ENCODE data around the gene KCNIP1.

The KCNIP1 gene

GRCh38 chr5:170508660-170509347 is 5.0 kb downstream of the KCNIP1 start:
- no peak for DNase-seq (ENCODE audit: low read depth)

- DNase-seq (ENCODE audit: low read depth): no peak
Observed at GRCh38 chr5:170509348-170509660, 5.5 kb downstream of the KCNIP1 start.

GRCh38 chr5:170510126-170510525 is 6.3 kb downstream of the KCNIP1 start:
- no peak for DNase-seq (ENCODE audit: low read depth)

- DNase-seq (ENCODE audit: low read depth): no peak
Observed at GRCh38 chr5:170510559-170510958, 6.7 kb downstream of the KCNIP1 start.

GRCh38 chr5:170511551-170512258 is 7.9 kb downstream of the KCNIP1 start:
- no peak for DNase-seq (ENCODE audit: low read depth)

- no peak for DNase-seq (ENCODE audit: low read depth)
Observed at GRCh38 chr5:170513856-170514525, 10.2 kb downstream of the KCNIP1 start.

GRCh38 chr5:170517411-170517810 is 13.6 kb downstream of the KCNIP1 start:
- no peak for DNase-seq (ENCODE audit: low read depth)

- DNase-seq (ENCODE audit: low read depth): no peak
Observed at GRCh38 chr5:170518277-170518676, 14.5 kb downstream of the KCNIP1 start.

GRCh38 chr5:170519549-170519948 is 15.7 kb downstream of the KCNIP1 start:
- no peak for DNase-seq (ENCODE audit: low read depth)

GRCh38 chr5:170520372-170520771 is 16.6 kb downstream of the KCNIP1 start:
- no peak for DNase-seq (ENCODE audit: low read depth)

- no peak for DNase-seq (ENCODE audit: low read depth)
Observed at GRCh38 chr5:170522211-170523141, 18.7 kb downstream of the KCNIP1 start.

GRCh38 chr5:170523142-170523551 is 19.3 kb downstream of the KCNIP1 start:
- DNase-seq (ENCODE audit: low read depth): no peak

- no peak for DNase-seq (ENCODE audit: low read depth)
Observed at GRCh38 chr5:170523830-170524229, 20.0 kb downstream of the KCNIP1 start.

- no peak for DNase-seq (ENCODE audit: low read depth)
Observed at GRCh38 chr5:170524576-170524975, 20.8 kb downstream of the KCNIP1 start.

- DNase-seq (ENCODE audit: low read depth): no peak
Observed at GRCh38 chr5:170525470-170526211, 21.8 kb downstream of the KCNIP1 start.

- DNase-seq (ENCODE audit: low read depth): no peak
Observed at GRCh38 chr5:170527991-170528390, 24.2 kb downstream of the KCNIP1 start.

- DNase-seq (ENCODE audit: low read depth): no peak
Observed at GRCh38 chr5:170528976-170529375, 25.2 kb downstream of the KCNIP1 start.

- DNase-seq (ENCODE audit: low read depth): no peak
Observed at GRCh38 chr5:170532935-170533334, 29.1 kb downstream of the KCNIP1 start.

- no peak for DNase-seq (ENCODE audit: low read depth)
Observed at GRCh38 chr5:170533383-170533782, 29.6 kb downstream of the KCNIP1 start.

- no peak for DNase-seq (ENCODE audit: low read depth)
Observed at GRCh38 chr5:170534177-170534576, 30.4 kb downstream of the KCNIP1 start.

- DNase-seq (ENCODE audit: low read depth): no peak
Observed at GRCh38 chr5:170534941-170535340, 31.1 kb downstream of the KCNIP1 start.

GRCh38 chr5:170536525-170536924 is 32.7 kb downstream of the KCNIP1 start:
- DNase-seq (ENCODE audit: low read depth): no peak
